Erythroblast (primary cell): Measurements from ENCODE around the gene SUSD6.

Experiments used
- GATA1 ChIP-seq: IDR thresholded peaks from 2 replicates; pipeline ENCODE4 v1.6.1; 2011; ENCODE audit warnings: low read depth, mild to moderate bottlenecking, control low read depth, low read length, moderate library complexity
- POLR2A ChIP-seq: IDR thresholded peaks from 2 replicates; pipeline ENCODE4 v1.6.1; 2011; ENCODE audit warnings: mild to moderate bottlenecking, low read length

DNA sequence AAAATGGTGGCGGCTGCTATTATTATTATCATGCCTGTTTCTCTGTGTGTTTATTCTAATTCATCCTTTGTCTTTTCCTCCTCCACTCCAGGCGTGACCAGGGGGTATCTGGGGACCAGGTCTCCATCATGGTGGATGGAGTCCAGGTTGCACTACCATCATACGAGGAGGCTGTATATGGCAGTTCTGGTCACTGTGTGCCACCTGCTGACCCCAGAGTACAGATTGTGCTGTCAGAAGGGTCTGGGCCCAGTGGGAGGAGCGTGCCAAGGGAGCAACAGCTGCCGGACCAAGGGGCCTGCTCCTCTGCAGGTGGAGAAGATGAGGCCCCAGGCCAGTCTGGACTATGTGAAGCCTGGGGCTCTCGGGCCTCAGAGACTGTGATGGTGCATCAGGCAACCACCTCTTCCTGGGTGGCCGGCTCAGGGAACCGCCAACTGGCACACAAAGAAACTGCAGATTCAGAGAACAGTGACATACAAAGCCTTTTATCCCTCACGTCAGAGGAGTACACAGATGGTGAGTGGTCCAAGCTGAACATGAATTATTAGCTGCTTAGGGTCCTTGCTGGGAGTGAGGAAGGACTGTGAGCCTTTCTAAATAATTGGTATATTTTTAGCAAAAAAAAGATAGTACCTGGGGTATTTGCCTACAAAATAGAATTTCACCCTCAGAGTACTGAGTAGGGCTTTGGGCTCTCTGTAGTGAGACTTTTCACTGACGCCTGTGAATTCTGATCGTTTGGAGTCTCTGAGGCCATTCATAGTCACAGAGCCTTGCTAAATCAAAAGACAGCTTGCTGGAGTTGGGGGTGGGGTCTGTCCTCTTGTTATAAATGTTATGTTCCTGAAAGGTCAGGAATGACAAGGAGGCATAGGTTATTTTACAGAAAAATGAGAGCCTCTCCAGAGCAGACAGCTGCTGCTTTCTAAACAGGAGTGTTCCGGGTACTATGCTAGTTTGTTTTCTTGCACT lies 97.5 kb downstream of the SUSD6 start:
- TF ChIP-seq POLR2A (no peak), GATA1 (no peak)
